Breast epithelium (tissue), 4 donors: Measurements from ENCODE around the gene SLC6A17. TPM values are rescaled to one million over a fixed set of nuclear protein-coding genes. Genes with fewer than 3 reads are reported as not detected.

Source experiments
- DNase-seq, 2 donors: peaks; one replicate each; pipeline ENCODE4 v3.0.0-alpha.2; 2019; ENCODE audit warnings: low spot score in 2 of 2
- H3K27ac ChIP-seq, 2 donors: fragments of 200-600 bp; sonication (generic) in 1 of 2; one replicate each; pipeline ENCODE4 v1.5.1; 2016 to 2019; ENCODE audit warnings: mild to moderate bottlenecking in 1 of 2
- H3K27me3 ChIP-seq, 2 donors: fragments of 200-600 bp; sonication (generic) in 1 of 2; one replicate each; pipeline versions ENCODE4 v1.5.1 to v1.6.0; 2017 to 2019; ENCODE audit warnings: control low read depth in 1 of 2, mild to moderate bottlenecking in 1 of 2
- H3K36me3 ChIP-seq: fragments of 200-600 bp; one replicate; pipeline ENCODE4 v1.5.1; 2019
- H3K4me1 ChIP-seq, 2 donors: fragments of 200-600 bp; sonication (generic); one replicate each; pipeline ENCODE4 v1.5.1; 2016 to 2019; ENCODE audit warnings: control low read depth in 1 of 2
- H3K4me3 ChIP-seq, 3 donors: fragments of 200-600 bp; sonication (generic); 1 replicate in 2 of 3; 2 replicates in 1 of 3; pipeline ENCODE4 v1.5.1; 2016 to 2019; ENCODE audit warnings: mild to moderate bottlenecking in 3 of 3, moderate library complexity in 2 of 3
- H3K9me3 ChIP-seq, 2 donors: fragments of 200-600 bp; sonication (generic) in 1 of 2; one replicate each; pipeline ENCODE4 v1.5.1; 2016 to 2019; ENCODE audit warnings: control low read depth in 1 of 2
- POLR2A ChIP-seq: fragments of 450-650 bp; IDR thresholded peaks from one replicate; pipeline ENCODE4 v1.6.1; 2016; ENCODE audit warnings: antibody characterized with exemption, mild to moderate bottlenecking, moderate library complexity
- POLR2AphosphoS5 ChIP-seq, 3 donors: sonication (generic); formaldehyde crosslinking; IDR thresholded peaks; one replicate each; pipeline ENCODE4 v1.6.1; 2017; ENCODE audit warnings: antibody characterized with exemption in 3 of 3
- intact Hi-C: fragments of 100-400 bp; cut with DNase I; formaldehyde crosslinking; loops from one replicate; pipeline ENCODE4 v1.15.1; 2023; ENCODE audit warnings: low total_unique reads
- total RNA-seq, 3 donors: library from RNA; depleted of rRNA; stranded (reverse); fragments of >200 nt; gene quantifications; one replicate each; pipeline ENCODE4 v1.1.0, GENCODE V29; 2016
- TF ChIP-seq, protein P1 (sequence below), 3 donors: fragments of 450-650 bp; IDR thresholded peaks; one replicate each; pipeline ENCODE4 v1.5.1; 2016 to 2017; ENCODE audit warnings: antibody characterized with exemption in 3 of 3, mild to moderate bottlenecking in 3 of 3, moderate library complexity in 3 of 3

SLC6A17 gene
- total RNA-seq, 3 donors from 2014 or later = under 0.01 to 0.29 (median under 0.01) TPM

DNA sequence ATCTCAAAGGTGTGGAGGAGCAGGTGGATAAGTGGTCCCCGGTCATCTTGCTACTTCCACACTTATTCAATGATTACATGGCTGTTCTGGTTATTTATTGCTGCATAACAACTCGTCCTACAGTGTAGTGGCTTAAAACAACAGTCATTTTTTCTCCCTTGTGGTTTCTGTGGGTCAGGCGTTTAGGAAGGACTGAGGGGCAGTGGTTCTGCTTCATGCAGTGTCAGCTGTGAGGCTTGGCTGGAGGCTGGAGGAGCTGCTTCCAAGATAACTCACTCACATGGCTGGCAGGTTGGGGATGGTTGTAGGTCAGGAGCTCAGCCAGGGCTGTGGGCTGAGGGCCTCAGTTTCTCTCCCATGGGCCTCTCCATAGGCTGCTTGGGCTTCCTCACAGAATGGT is 5.9 kb upstream of the SLC6A17 start:
- intact Hi-C loops = no loop called here
- Histone ChIP-seq H3K4me3 (no peak overlapping the region), H3K36me3 (no peaks in the 10 kb centered on the region), H3K9me3 (no peaks in the 10 kb centered on the region), H3K27ac (no peak overlapping the region), H3K4me1 (no peaks in the 10 kb centered on the region), H3K27me3 (peaks cover 0 to 44% of the 10 kb centered on the region in 2 donors)
- DNase-seq = no peak
- no peak for TF ChIP-seq POLR2A
- TF ChIP-seq, protein P1, sequence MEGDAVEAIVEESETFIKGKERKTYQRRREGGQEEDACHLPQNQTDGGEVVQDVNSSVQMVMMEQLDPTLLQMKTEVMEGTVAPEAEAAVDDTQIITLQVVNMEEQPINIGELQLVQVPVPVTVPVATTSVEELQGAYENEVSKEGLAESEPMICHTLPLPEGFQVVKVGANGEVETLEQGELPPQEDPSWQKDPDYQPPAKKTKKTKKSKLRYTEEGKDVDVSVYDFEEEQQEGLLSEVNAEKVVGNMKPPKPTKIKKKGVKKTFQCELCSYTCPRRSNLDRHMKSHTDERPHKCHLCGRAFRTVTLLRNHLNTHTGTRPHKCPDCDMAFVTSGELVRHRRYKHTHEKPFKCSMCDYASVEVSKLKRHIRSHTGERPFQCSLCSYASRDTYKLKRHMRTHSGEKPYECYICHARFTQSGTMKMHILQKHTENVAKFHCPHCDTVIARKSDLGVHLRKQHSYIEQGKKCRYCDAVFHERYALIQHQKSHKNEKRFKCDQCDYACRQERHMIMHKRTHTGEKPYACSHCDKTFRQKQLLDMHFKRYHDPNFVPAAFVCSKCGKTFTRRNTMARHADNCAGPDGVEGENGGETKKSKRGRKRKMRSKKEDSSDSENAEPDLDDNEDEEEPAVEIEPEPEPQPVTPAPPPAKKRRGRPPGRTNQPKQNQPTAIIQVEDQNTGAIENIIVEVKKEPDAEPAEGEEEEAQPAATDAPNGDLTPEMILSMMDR (IDR thresholded peaks at IDR 0.05) = no peak

DNA sequence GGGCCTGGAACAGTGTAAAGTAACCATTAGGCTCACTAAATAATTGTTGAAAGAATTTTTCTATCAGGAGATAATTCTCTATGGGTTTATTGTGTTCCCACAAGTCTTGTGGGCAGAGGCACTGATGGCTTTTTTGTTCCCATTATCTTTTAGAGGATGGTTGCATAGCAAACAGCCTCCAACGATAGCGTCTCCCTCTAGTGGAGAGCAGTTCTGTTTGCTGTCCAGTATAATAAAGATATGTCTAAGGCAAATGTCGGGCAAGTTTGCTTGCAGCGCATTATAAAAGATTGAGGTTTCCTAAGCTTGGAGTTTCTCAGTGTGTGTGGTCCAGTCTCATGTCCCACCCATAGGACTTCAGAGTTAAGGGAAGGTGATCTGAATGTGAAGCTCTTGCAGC is 1.3 kb upstream of the SLC6A17 start:
- no peak for TF ChIP-seq POLR2A
- no peak for TF ChIP-seq POLR2AphosphoS5 (IDR thresholded peaks at IDR 0.05)
- peaks cover 0 to 11% of the 10 kb centered on the region in 2 donors for H3K4me1 ChIP-seq
- no peak for DNase-seq
- no peak overlapping the region for H3K27ac ChIP-seq
- no peak overlapping the region for H3K4me3 ChIP-seq
- peaks cover 0 to 61% of the 10 kb centered on the region in 2 donors for H3K27me3 ChIP-seq
- intact Hi-C loops = loop anchor here (5.0 kb wide), 1 partner anchor 992 kb away; no protein-coding TSS in a partner anchor
- no peaks in the 10 kb centered on the region for H3K9me3 ChIP-seq
- no peaks in the 10 kb centered on the region for H3K36me3 ChIP-seq

DNA sequence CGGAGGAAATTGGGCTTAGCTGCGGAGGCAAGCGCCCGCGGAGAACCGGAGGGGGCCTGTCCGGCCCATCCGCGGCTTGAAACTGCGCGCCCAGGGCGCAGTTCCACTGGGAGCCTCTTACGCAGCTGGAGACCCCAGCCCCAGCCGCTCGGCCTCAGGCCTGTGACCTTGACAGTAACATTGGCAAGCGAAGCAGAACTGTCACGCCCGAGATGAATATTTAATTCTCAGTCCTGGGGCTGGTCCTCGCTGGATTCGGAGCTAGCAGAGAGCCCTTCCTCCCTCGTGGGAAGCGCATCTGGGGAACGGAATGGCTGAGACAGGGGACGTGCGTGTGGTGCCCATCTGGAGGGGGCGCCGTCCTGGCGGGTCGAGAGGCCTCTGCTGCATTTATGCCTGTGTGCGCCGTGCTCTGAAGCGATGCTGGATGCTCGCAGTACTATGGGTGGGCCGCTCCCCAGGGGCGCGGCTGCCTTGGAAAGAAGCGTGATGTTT is 928 bp downstream of the SLC6A17 start:
- no peaks in the 10 kb centered on the region for H3K9me3 ChIP-seq
- TF ChIP-seq, protein P1 (IDR thresholded peaks at IDR 0.05) = no peak
- no peak for TF ChIP-seq POLR2AphosphoS5 (IDR thresholded peaks at IDR 0.05)
- TF ChIP-seq POLR2A = no peak
- no peak for DNase-seq
- H3K4me3 ChIP-seq = peak overlapping the region in 2 of 3 donors; percentile 43 to 62
- H3K27ac ChIP-seq = no peak overlapping the region
- peaks cover 0 to 71% of the 10 kb centered on the region in 2 donors for H3K27me3 ChIP-seq
- H3K36me3 ChIP-seq = no peaks in the 10 kb centered on the region
- intact Hi-C loops = no loop called here
- peaks cover 0 to 11% of the 10 kb centered on the region in 2 donors for H3K4me1 ChIP-seq

DNA sequence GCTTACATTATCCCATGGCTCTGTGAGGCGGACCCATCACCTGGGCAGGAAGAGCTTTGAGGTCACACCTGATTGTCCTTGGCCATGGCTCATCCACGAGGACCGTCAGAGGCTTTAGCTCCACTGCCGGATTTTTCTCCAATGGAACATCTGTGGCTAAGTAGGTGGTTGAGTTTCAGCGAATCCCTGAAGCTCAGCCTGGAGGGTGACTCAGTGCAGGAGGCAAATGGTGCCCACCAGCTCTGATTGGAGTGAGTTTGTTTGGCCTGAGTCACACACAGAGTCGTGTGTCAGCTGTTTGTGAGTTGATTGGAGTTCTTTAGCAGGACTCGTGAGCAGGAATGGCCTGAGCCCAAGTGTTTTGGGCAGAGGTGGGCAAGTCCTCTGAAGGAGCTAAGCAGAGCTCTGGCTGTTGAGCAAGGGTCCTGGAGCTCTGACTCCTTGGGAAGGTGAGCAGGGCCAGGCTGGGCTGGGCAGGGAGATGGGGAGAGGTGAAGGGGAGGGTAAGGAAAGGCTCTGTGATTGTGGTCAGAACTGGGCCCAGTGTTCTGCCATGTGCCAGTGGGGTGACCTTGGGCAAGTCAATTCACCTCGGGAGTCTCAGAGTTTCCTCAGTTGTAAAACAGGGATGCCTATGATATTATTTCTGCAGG is 2.0 kb downstream of the SLC6A17 start:
- H3K27me3 ChIP-seq = peaks cover 0 to 64% of the 10 kb centered on the region in 2 donors
- H3K9me3 ChIP-seq = no peaks in the 10 kb centered on the region
- DNase-seq = no peak
- peaks cover 0 to 11% of the 10 kb centered on the region in 2 donors for H3K4me1 ChIP-seq
- H3K27ac ChIP-seq = no peak overlapping the region
- intact Hi-C loops = no loop called here
- H3K36me3 ChIP-seq = no peaks in the 10 kb centered on the region
- H3K4me3 ChIP-seq = no peak overlapping the region
- no peak for TF ChIP-seq POLR2A
- no peak for TF ChIP-seq POLR2AphosphoS5 (IDR thresholded peaks at IDR 0.05)
- TF ChIP-seq, protein P1 (IDR thresholded peaks at IDR 0.05) = no peak

DNA sequence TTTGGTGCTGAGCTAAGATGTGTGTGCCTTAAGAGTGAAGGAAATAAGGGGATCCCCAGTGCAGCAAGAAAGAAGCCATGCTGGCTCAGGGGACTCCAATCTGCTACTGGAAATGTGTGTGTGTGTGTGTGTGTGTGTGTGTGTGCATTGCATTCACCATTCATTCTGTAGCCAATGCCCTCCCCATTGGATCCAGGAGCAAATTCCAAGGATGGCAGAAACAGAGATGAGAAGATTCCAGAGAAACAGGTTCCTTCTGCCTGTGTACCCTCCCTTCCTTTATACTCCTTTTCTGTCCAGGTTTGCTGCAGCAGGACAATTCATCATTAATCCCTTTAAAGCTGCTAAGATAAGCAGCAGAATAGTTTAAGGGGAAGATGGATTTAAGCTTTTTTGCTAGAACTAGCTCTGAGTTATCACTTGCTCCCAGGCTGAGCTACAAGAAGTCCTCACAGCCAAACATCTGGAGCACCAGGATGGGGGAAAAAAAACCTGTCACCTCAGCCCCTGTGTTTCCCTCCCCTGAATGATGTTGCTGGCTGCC is 3.2 kb downstream of the SLC6A17 start:
- intact Hi-C loops = no loop called here
- TF ChIP-seq, protein P1 (IDR thresholded peaks at IDR 0.05) = no peak
- TF ChIP-seq POLR2AphosphoS5 (IDR thresholded peaks at IDR 0.05) (no peak), POLR2A (no peak)
- no peak overlapping the region for H3K4me3 ChIP-seq
- DNase-seq = no peak
- H3K9me3 ChIP-seq = no peaks in the 10 kb centered on the region
- no peak overlapping the region for H3K27ac ChIP-seq
- no peaks in the 10 kb centered on the region for H3K36me3 ChIP-seq
- peaks cover 0 to 11% of the 10 kb centered on the region in 2 donors for H3K4me1 ChIP-seq
- H3K27me3 ChIP-seq = peaks cover 0 to 55% of the 10 kb centered on the region in 2 donors
